H1 (cell line): ENCODE results near the gene SLC8A1. TPM values are rescaled to one million over a fixed set of nuclear protein-coding genes. Genes with fewer than 3 reads are reported as not detected.

Experiments used
- CTCF ChIA-PET: fragments of 300-600 bp; sonication (Branson Sonifier 250); formaldehyde crosslinking; loops from one replicate; lab custom pipeline; 2021; ENCODE audit not compliant: partially characterized antibody; lab: Charles Lee
- POLR2A ChIA-PET: fragments of 300-600 bp; sonication (Branson Sonifier 250); formaldehyde crosslinking; loops from one replicate; lab custom pipeline; 2021; ENCODE audit warnings: inconsistent platforms; ENCODE audit not compliant: partially characterized antibody; lab: Charles Lee
- DNase-seq, 2 experiments: peaks; one replicate each; pipeline versions ENCODE4 v3.0.0 to v3.0.0-alpha.2; 2010 to 2022; ENCODE audit warnings: low spot score in 2 of 2, low read depth in 1 of 2, mixed read lengths in 1 of 2
- FAIRE-seq: peaks from 2 replicates; lab custom pipeline; 2011; peaks lifted over from hg19 to GRCh38; lab: Jason Lieb, UNC
- H2AFZ ChIP-seq: 2 replicates; pipeline ENCODE4 v1.8.1; 2012; ENCODE audit warnings: low read length, inconsistent platforms
- H2AK5ac ChIP-seq: 2 replicates; pipeline ENCODE4 v1.6.1; 2013; ENCODE audit warnings: low read depth, low read length
- H2BK120ac ChIP-seq: replicated peaks from 2 replicates; pipeline ENCODE3; 2013; ENCODE audit warnings: low read depth, low read length, inconsistent platforms
- H2BK12ac ChIP-seq: 2 replicates; pipeline ENCODE4 v1.6.1; 2013; ENCODE audit warnings: low read depth, low read length
- H2BK15ac ChIP-seq: 2 replicates; pipeline ENCODE4 v1.6.1; 2013; ENCODE audit warnings: low read length
- H2BK20ac ChIP-seq: 2 replicates; pipeline ENCODE4 v1.6.1; 2013; ENCODE audit warnings: low read length
- H2BK5ac ChIP-seq: 2 replicates; pipeline ENCODE4 v1.6.1; 2013; ENCODE audit warnings: low read depth, low read length
- H3K14ac ChIP-seq: 2 replicates; pipeline ENCODE4 v1.6.1; 2013; ENCODE audit warnings: inconsistent platforms; ENCODE audit not compliant: insufficient read length
- H3K18ac ChIP-seq: 2 replicates; pipeline ENCODE4 v1.6.1; 2013; ENCODE audit warnings: low read length; ENCODE audit errors: extremely low read depth
- H3K23ac ChIP-seq: 2 replicates; pipeline ENCODE4 v1.6.1; 2013; ENCODE audit warnings: inconsistent platforms; ENCODE audit not compliant: insufficient read length
- H3K23me2 ChIP-seq: 2 replicates; pipeline ENCODE4 v1.6.1; 2013; ENCODE audit warnings: low read depth, low read length
- H3K27ac ChIP-seq: 2 replicates; pipeline ENCODE4 v1.6.1; 2011; ENCODE audit warnings: low read depth, low read length, inconsistent platforms
- H3K27me3 ChIP-seq, 4 experiments: replicated peaks in 1 of 4; 1 replicate in 1 of 4; 2 replicates in 3 of 4; pipeline versions ENCODE4 v1.6.1 to v1.8.1; 2011 to 2013; ENCODE audit warnings: low read length in 3 of 4, mild to moderate bottlenecking in 3 of 4, inconsistent platforms in 2 of 4, mixed read lengths in 2 of 4, moderate library complexity in 1 of 4; ENCODE audit not compliant: control insufficient read depth in 3 of 4, insufficient read depth in 3 of 4; ENCODE audit errors: extremely low read depth in 1 of 4
- H3K36me3 ChIP-seq, 4 experiments: 2 replicates each; pipeline versions ENCODE4 v1.6.1 to v1.8.1; 2011 to 2013; ENCODE audit warnings: mild to moderate bottlenecking in 4 of 4, low read length in 3 of 4, moderate library complexity in 2 of 4, control low read depth in 1 of 4, inconsistent platforms in 1 of 4; ENCODE audit not compliant: insufficient read depth in 4 of 4, control insufficient read depth in 2 of 4
- H3K4ac ChIP-seq: replicated peaks from 2 replicates; pipeline ENCODE3; 2013; ENCODE audit warnings: low read length, low read depth, mixed read lengths, inconsistent platforms; ENCODE audit not compliant: insufficient read length
- H3K4me1 ChIP-seq, 4 experiments: replicated peaks in 1 of 4; 1 replicate in 1 of 4; 2 replicates in 3 of 4; pipeline versions ENCODE4 v1.6.1 to v1.8.1; 2011 to 2013; ENCODE audit warnings: low read length in 3 of 4, inconsistent platforms in 2 of 4, mixed read lengths in 1 of 4; ENCODE audit not compliant: insufficient read depth in 4 of 4, control insufficient read depth in 3 of 4
- H3K4me2 ChIP-seq, 2 experiments: 2 replicates each; pipeline versions ENCODE4 v1.6.1 to v1.8.1; 2011 to 2013; ENCODE audit warnings: low read depth in 2 of 2, low read length in 2 of 2, control low read depth in 1 of 2, inconsistent platforms in 1 of 2, mild to moderate bottlenecking in 1 of 2; ENCODE audit not compliant: insufficient read depth in 1 of 2
- H3K4me3 ChIP-seq, 4 experiments: fragments of 200-600, 300-600 bp in 1 of 4; sonication (generic), shearing (Covaris generic), sonication (Bioruptor Twin) in 1 of 4; 2 replicates each; pipeline versions ENCODE4 v1.5.1 to v1.8.1; 2011 to 2016; ENCODE audit warnings: low read length in 4 of 4, low read depth in 3 of 4, control low read depth in 2 of 4, inconsistent platforms in 2 of 4, mild to moderate bottlenecking in 2 of 4, mixed read lengths in 1 of 4, moderate library complexity in 1 of 4; ENCODE audit not compliant: insufficient read depth in 2 of 4; ENCODE audit errors: extremely low read depth in 1 of 4
- H3K56ac ChIP-seq: replicated peaks from 2 replicates; pipeline ENCODE3; 2013; ENCODE audit warnings: low read depth, mild to moderate bottlenecking, mixed read lengths, low read length, inconsistent platforms; ENCODE audit not compliant: insufficient read length
- H3K79me1 ChIP-seq: 2 replicates; pipeline ENCODE4 v1.6.1; 2013; ENCODE audit warnings: low read depth, low read length, control low read depth
- H3K79me2 ChIP-seq, 2 experiments: 2 replicates each; pipeline versions ENCODE4 v1.6.1 to v1.8.1; 2012 to 2013; ENCODE audit warnings: low read length in 2 of 2, mild to moderate bottlenecking in 2 of 2, inconsistent platforms in 1 of 2; ENCODE audit not compliant: insufficient read depth in 2 of 2, control insufficient read depth in 1 of 2
- H3K9ac ChIP-seq, 4 experiments: replicated peaks in 1 of 4; 1 replicate in 1 of 4; 2 replicates in 3 of 4; pipeline versions ENCODE4 v1.6.1 to v1.8.1; 2011 to 2013; ENCODE audit warnings: low read depth in 3 of 4, low read length in 3 of 4, control low read depth in 2 of 4, mild to moderate bottlenecking in 2 of 4, moderate library complexity in 2 of 4, inconsistent platforms in 1 of 4; ENCODE audit errors: extremely low read depth in 1 of 4
- H3K9me3 ChIP-seq, 2 experiments: 2 replicates each; pipeline versions ENCODE4 v1.6.1 to v1.8.1; 2012 to 2013; ENCODE audit warnings: mild to moderate bottlenecking in 2 of 2, moderate library complexity in 2 of 2, control low read depth in 1 of 2, inconsistent platforms in 1 of 2, low read depth in 1 of 2, low read length in 1 of 2, mixed read lengths in 1 of 2; ENCODE audit not compliant: insufficient read depth in 2 of 2
- H4K20me1 ChIP-seq, 2 experiments: replicated peaks in 1 of 2; 2 replicates each; pipeline versions ENCODE3 to v1.8.1; 2011 to 2013; ENCODE audit warnings: inconsistent platforms in 2 of 2, low read length in 2 of 2, mild to moderate bottlenecking in 1 of 2; ENCODE audit not compliant: insufficient read depth in 2 of 2, control insufficient read depth in 1 of 2
- H4K5ac ChIP-seq: 2 replicates; pipeline ENCODE4 v1.6.1; 2013; ENCODE audit warnings: low read length, low read depth, mixed read lengths, inconsistent platforms; ENCODE audit not compliant: insufficient read length
- H4K8ac ChIP-seq: 2 replicates; pipeline ENCODE4 v1.8.0; 2013; ENCODE audit warnings: mild to moderate bottlenecking, moderate library complexity, low read length, inconsistent platforms; ENCODE audit not compliant: insufficient read depth; ENCODE audit errors: extremely low read depth
- H4K91ac ChIP-seq: replicated peaks from 2 replicates; pipeline ENCODE3; 2013; ENCODE audit warnings: low read length, mixed read lengths, inconsistent platforms; ENCODE audit not compliant: insufficient read length
- CEBPB ChIP-seq: IDR thresholded peaks from 2 replicates; pipeline ENCODE4 v1.6.1; 2012; ENCODE audit warnings: low read depth, low read length
- CREB1 ChIP-seq: IDR thresholded peaks from 2 replicates; pipeline ENCODE4 v1.6.1; 2012; ENCODE audit warnings: inconsistent platforms
- FOSL1 ChIP-seq: IDR thresholded peaks from 2 replicates; pipeline ENCODE4 v1.6.1; 2011; ENCODE audit warnings: mild to moderate bottlenecking, low read depth, low read length, moderate library complexity; ENCODE audit not compliant: insufficient read depth
- HDAC2 ChIP-seq, 2 experiments: fragments of 300-600 bp in 1 of 2; sonication (generic) in 1 of 2; IDR thresholded peaks; 2 replicates each; pipeline ENCODE4 v1.6.1; 2011 to 2012; ENCODE audit warnings: low read depth in 2 of 2, low read length in 2 of 2, mild to moderate bottlenecking in 2 of 2, moderate library complexity in 2 of 2, borderline replicate concordance in 1 of 2, inconsistent platforms in 1 of 2
- MAFK ChIP-seq: IDR thresholded peaks from 2 replicates; pipeline ENCODE4 v1.6.1; 2012; ENCODE audit warnings: low read depth, mild to moderate bottlenecking, improper control_type of control experiment, low read length
- POLR2AphosphoS5 ChIP-seq: IDR thresholded peaks from 2 replicates; pipeline ENCODE4 v1.6.1; 2011; ENCODE audit warnings: low read depth, low read length
- SRF ChIP-seq: IDR thresholded peaks from 2 replicates; pipeline ENCODE4 v1.6.1; 2011; ENCODE audit warnings: mild to moderate bottlenecking, low read depth, low read length, moderate library complexity
- TAF7 ChIP-seq: optimal IDR thresholded peaks from 2 replicates; pipeline ENCODE3; 2011; ENCODE audit warnings: low read depth, mild to moderate bottlenecking, inconsistent platforms, low read length, moderate library complexity, borderline replicate concordance
- TCF12 ChIP-seq: IDR thresholded peaks from 2 replicates; pipeline ENCODE4 v1.6.1; 2011; ENCODE audit warnings: low read depth, mild to moderate bottlenecking, low read length
- WGBS, 2 experiments: shearing (Covaris generic) in 1 of 2; methylation state at CpG; one replicate each; pipeline versions ENCODE4 v1.1.6 to v1.1.7; 2013 to 2015; ENCODE audit warnings: low lambda C conversion rate in 2 of 2, mixed read lengths in 2 of 2, inconsistent platforms in 1 of 2, low coverage in 1 of 2, missing lambda C conversion rate in 1 of 2; ENCODE audit not compliant: insufficient replicate concordance in 2 of 2, insufficient coverage in 1 of 2, insufficient read length in 1 of 2; ENCODE audit errors: extremely low coverage in 1 of 2, missing lambda C conversion rate in 1 of 2; 5-methylcytosine and 5-hydroxymethylcytosine counted together
- polyA plus RNA-seq, 7 experiments: library from polyadenylated mRNA; depleted of rRNA in 3 of 7; stranded (reverse) in 5 of 7; unstranded in 2 of 7; fragments of >200 nt in 5 of 7; fragments of 200-250 nt in 2 of 7; gene quantifications; 1 replicate in 5 of 7; 2 replicates in 1 of 7; 4 replicates in 1 of 7; pipeline versions ENCODE4 v1.2.1 to v1.2.3, GENCODE V29; 2011 to 2013; ENCODE audit warnings: missing spikeins in 2 of 7, mixed read lengths in 2 of 7
- total RNA-seq: library from RNA; stranded (reverse); fragmentation: NEBNext Ultra II Directional; extraction: Animal tissue kit (Norgen Biotek cat#: 25700); gene quantifications from 2 replicates; pipeline ENCODE4 v1.2.1, GENCODE V29; 2021

The SLC8A1 gene
- total and polyA plus RNA-seq, 2 of the 8 experiments (the other 6 are each of a cell fraction or from before 2014, with no cell fraction given) = 0.68 to 3.6 TPM

DNA sequence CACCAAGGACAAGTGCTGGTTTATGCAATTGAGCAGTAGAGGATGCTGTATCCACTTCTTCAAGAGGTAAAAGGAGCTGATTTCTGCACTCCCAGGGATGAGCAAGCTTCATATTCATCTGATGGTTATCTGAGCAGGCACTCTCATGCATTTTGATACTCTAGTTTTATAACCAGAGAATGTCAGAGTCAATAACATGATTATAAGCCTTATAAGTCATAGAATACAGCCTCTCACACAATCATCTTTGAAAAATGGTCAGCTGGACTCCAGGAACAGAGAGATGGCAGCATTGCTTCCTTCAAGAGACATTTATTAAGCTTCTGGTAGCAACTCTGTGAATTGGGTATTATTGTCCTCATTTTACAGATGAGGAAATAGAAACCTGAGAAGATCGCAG, 167.1 kb downstream of the SLC8A1 start:
- Histone ChIP-seq H4K91ac (no peak overlapping the region), H3K4me3 (no peak overlapping the region), H2BK15ac (no peak overlapping the region), H2BK5ac (no peak overlapping the region)
- TF ChIP-seq SRF (no peak), CREB1 (no peak), HDAC2 (IDR thresholded peaks at IDR 0.05; ENCODE audit: borderline replicate concordance in 1 of 2, low read depth in 2 of 2, low read length in 2 of 2) (no peak), FOSL1 (no peak), MAFK (no peak), CEBPB (no peak), TCF12 (no peak), POLR2AphosphoS5 (no peak), TAF7 (no peak)
- TF ChIP-seq, all 59 proteins: peak for 0
- 100% methylated on average over 1 of the region's 1 CpG; no CpG with 5 or more reads in 1 of the 2 experiments for WGBS, 2 experiments
- ChIA-PET POLR2A (no interaction called here), CTCF (interaction anchor here (1.5 kb wide), 1 partner anchor 12 kb away, joined by 3 read pairs; no protein-coding TSS in a partner anchor)
- no peak overlapping the region for H3K9ac ChIP-seq
- H2AFZ ChIP-seq = no peak overlapping the region
- no peaks in the 10 kb centered on the region for H3K9me3 ChIP-seq
- no peak overlapping the region for H3K4ac ChIP-seq
- no peak overlapping the region for H3K18ac ChIP-seq
- H2BK12ac ChIP-seq = no peak overlapping the region
- no peak overlapping the region for H2BK20ac ChIP-seq
- H3K56ac ChIP-seq = no peak overlapping the region
- H3K79me1 ChIP-seq = no peaks in the 10 kb centered on the region
- no peaks in the 10 kb centered on the region for H4K20me1 ChIP-seq
- H3K4me1 ChIP-seq = no peaks in the 10 kb centered on the region
- no peaks in the 10 kb centered on the region for H3K27me3 ChIP-seq
- no peak overlapping the region for H2AK5ac ChIP-seq
- FAIRE-seq (no peak), DNase-seq (no peak)
- no peak overlapping the region for H3K14ac ChIP-seq
- H3K23ac ChIP-seq = no peak overlapping the region
- H4K8ac ChIP-seq = no peak overlapping the region
- H2BK120ac ChIP-seq = no peak overlapping the region
- no peaks in the 10 kb centered on the region for H3K79me2 ChIP-seq
- no peaks in the 10 kb centered on the region for H3K36me3 ChIP-seq
- no peak overlapping the region for H3K4me2 ChIP-seq
- no peak overlapping the region for H4K5ac ChIP-seq
- no peak overlapping the region for H3K27ac ChIP-seq
- no peaks in the 10 kb centered on the region for H3K23me2 ChIP-seq
